B cell (primary cell): ENCODE measurements around the gene AKAP6.

ENCODE experiments used
- EZH2 ChIP-seq: IDR thresholded peaks from 2 replicates; pipeline ENCODE4 v1.6.1; 2012; ENCODE audit warnings: borderline replicate concordance, low read depth, mild to moderate bottlenecking, moderate library complexity, low read length; ENCODE audit not compliant: insufficient read depth, poor library complexity, severe bottlenecking
- TF ChIP-seq, protein P1 (sequence below): fragments of 200-600 bp; IDR thresholded peaks from one replicate; pipeline ENCODE4 v1.8.0; 2022; ENCODE audit warnings: antibody characterized with exemption, mild to moderate bottlenecking

DNA sequence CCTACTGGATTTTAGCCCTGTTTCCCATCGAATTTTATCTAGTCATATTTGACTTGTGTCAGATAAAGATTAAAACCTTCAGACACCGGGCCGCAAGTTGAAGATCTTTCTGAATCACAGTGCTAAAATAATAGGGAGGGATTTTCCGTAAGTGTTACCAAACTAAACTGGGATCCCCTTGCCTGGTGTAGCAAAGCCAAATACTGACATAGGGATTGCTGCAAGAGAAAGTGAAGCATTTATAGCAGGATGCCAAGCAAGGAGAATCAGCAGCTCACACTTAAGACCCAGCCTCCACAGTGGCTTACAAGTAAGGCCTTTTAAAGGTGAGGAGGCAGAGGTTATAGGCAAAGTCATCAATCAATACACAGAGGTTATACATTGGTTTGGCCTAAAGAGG lies 147.4 kb downstream of the AKAP6 start:
- TF ChIP-seq, protein P1, sequence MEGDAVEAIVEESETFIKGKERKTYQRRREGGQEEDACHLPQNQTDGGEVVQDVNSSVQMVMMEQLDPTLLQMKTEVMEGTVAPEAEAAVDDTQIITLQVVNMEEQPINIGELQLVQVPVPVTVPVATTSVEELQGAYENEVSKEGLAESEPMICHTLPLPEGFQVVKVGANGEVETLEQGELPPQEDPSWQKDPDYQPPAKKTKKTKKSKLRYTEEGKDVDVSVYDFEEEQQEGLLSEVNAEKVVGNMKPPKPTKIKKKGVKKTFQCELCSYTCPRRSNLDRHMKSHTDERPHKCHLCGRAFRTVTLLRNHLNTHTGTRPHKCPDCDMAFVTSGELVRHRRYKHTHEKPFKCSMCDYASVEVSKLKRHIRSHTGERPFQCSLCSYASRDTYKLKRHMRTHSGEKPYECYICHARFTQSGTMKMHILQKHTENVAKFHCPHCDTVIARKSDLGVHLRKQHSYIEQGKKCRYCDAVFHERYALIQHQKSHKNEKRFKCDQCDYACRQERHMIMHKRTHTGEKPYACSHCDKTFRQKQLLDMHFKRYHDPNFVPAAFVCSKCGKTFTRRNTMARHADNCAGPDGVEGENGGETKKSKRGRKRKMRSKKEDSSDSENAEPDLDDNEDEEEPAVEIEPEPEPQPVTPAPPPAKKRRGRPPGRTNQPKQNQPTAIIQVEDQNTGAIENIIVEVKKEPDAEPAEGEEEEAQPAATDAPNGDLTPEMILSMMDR, result no peak
- no peak for TF ChIP-seq EZH2
